HK-2 (cell line): Measurements from ENCODE around the gene TEF.
A peak's percentile ranks its signal among the peaks of the same experiment; 100 is the strongest.
"Not testable (repeated sequence)": the region's sequence is repeated elsewhere in the genome, so short reads cannot be mapped to it uniquely, and the experiment has no call there.

Source experiments
- DNase-seq: peaks from one replicate; pipeline ENCODE4 v3.0.0-alpha.2; 2018; ENCODE audit not compliant: unreplicated experiment

TEF gene

DNA sequence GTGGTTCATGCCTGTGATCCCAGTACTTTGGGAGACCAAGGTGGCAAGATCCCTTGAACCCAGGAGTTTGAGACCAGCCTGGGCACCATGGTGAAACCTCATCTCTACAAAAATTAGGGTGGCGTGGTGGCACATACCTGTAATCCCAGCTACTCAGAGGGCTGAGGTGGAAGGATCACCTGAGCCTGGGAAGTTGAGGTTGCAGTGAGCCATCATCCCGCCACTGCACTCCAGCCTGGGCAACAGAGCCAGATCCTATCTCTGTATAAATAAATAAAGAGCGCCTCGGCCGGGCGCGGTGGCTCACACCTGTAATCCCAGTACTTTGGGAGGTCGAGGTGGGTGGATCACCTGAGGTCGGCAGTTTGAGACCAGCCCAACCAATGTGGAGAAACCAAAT lies 37.0 kb downstream of the TEF start:
- DNase-seq, result no peak

DNA sequence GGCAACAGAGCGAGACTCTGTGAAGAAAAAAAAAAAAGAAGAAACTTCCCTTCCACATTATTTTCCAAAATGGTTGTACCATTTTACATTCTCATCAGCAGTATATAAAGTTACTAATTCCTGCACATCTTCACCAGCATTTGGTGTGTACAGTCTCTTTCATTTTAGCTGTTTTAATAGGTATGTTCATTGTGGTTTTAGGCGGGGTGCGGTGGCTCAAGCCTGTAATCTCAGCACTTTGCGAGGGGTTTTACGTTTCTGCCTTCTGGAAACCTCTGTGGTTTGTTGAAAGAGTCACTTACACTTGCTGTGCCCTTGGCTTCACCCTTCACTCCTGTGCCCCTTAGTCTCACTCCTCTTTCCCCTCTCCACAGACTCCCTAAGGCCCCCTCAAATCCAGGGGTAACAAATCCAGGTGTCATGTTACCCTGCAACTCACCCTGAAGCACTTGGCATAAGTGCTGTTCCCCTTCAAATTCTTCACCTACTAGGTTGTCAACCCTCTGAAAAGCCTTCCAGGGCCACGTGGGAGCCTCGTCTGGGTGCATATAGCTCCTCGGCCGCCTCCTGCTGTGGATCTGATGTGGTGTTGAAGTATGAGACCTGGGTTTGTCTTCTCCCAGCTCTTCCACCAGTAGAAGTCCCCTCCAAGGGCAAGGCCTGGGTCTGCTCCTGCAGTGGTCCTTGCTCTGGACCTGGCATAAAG lies 44.1 kb downstream of the TEF start:
- DNase-seq, result no peak

GRCh38 chr22:41429232-41429950 lies 47.6 kb downstream of the TEF start:
- DNase-seq, result no peak

- DNase-seq, result no peak
These were observed 48.2 kb downstream of the TEF start for GRCh38 chr22:41429951-41430332.

GRCh38 chr22:41431656-41432055 lies 49.9 kb downstream of the TEF start:
- DNase-seq, result no peak

DNA sequence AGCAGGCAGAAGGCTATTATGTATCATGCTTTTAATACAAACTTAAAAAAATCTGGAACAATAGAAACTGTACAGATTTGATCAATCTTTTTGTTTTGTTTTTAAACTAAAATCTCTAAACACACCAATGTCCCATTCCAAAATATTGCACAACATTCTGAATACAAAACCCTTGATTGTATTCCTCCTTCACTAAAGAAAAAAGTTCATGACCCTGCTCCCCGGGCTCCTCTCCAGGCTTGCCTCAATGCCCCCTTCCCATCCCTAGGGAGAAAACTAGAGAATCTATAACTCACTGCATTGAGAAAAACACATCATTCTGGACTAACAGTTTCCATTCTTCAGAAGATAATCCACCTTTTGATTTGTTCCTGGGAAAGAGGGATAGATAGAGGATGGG lies 51.7 kb downstream of the TEF start:
- DNase-seq, result not testable (repeated sequence)

DNA sequence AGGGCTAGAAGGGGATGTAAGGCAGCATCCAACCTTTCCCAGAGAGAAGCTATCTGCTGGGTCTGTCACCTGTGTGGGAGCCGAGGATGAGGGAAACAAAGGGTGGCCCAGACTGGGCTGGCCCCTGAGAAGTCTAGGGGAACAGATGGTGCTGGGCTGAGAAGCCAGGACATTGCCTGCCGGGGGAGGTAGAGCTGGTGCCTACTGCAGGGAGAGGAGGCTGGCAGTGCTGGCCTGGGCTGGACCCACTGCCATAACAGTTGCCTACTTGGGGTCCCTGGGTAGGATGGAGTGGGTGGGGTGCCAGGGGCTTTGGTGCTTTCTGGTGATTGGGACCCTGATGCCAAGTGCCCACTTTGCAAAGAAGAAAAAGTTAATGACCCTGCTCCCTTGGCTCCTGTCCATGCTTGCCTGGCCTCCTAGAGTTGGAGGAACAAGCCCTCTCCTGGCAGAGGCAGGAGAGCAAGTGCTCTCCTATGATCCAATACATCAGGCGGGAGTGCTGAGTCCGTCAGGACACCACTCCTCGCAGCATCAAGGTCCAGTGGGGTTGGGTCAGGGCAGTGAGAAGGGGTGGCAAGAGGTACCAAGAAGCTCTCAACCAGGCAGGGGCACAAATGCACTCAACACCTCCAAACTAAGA lies 52.7 kb downstream of the TEF start:
- not testable (repeated sequence) for DNase-seq

DNA sequence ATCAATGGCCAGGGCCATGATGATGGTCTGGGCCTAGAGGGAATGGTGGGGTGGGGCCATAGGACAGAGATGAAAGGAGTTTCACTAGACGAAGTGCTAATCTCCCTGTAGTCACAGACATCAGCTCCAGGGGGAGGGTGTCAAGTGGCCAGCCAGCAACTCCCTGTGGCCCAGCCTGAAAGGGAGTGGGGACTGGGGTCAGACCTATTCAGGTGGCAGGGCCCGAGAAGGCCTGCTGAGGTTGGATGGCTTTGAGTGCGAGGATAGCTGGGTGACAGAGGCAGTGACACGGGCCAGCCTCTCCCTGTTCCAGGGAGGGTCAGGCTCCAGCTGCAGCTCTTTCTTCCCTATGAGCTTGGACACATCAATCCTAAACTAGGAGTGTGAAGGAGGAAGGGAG lies 53.8 kb downstream of the TEF start:
- no peak for DNase-seq

DNA sequence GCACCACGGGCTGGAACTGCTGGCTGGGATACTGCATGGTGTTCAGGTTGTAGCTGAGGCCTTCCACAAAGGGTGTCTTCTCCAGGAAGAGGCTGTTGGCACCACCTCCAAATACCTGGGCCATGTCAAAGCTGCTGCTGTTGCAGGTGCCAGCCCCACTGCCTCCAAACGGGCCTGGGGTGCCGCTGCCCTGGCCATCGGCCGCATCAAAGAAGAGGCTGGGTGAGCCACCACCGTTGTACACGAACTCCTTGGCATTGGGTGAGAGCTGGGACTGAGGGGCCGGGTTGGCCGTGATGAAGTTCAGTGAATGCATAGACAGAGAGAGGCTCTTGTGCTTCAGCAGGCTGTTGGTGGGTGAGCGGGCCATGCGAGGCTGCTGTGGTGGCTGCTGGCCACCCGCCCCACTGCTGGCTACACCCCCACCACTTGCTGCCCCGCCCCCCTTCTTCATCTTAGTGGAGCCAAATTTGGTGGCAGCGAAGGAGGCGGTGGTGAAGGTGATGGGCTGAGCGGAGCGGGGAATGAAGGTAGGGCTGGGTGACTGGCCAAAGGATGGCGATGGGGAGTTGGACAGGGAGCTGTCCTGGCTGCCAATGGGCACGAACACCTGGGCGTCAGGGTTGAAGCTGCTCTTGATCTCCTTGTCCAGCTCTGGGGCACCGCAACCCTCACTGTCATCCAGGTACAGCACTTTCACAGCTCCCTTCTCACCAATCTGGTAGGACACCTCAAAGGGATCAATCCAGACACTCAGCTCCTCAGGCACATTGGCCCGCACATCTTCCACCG lies 54.8 kb downstream of the TEF start:
- DNase-seq, result no peak

GRCh38 chr22:41437198-41437597 lies 55.5 kb downstream of the TEF start:
- no peak for DNase-seq

- not testable (repeated sequence) for DNase-seq
These were observed 58.8 kb downstream of the TEF start for GRCh38 chr22:41440511-41440910.

- DNase-seq, result no peak
These were observed 60.6 kb downstream of the TEF start for GRCh38 chr22:41442240-41442792.

- DNase-seq, result peak; percentile 85
These were observed 62.8 kb downstream of the TEF start for GRCh38 chr22:41444360-41445128.

DNA sequence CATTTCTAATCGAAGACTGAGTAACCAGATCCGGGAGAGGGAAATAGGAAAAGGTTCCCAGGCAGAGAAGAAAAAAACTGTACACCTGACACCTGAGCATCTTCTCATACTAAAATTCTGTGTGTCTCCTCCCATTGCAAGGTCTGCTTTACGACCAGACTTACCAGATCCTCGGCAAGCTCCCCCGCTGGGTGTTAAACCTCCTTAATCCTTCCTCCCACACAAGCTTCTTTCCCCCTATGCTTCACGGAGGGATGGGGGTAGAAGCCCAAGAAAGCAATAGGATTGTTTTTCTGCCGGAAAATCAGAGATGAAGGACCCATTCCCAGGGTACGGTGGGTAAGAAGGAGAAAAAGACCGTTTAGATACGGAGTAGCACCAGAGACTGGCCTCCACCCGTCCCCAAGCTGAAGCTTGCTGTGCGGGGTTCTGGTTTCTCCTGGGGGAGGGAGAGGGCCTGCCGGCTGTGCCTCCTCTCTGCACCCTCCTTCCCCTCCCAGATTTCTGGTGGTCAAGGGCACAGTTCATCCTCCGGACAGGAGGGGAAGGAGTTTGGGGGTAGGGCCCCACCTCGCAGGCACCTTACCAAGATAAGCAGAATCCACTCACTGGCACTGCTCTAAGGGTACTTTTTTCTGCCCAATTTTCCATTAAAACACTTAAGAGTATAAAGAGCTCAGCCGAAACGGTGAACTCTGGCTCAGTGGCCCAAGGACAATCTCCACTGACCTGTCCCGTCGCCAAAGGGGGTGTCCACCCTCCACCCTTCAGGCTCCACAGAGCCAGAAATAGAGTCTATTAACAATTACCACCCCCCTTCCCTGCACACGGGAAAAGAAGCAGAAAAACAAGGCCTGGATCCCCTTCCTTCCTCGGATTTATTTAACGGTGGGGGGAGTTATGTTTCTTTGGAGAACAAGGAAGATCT lies 63.7 kb downstream of the TEF start:
- DNase-seq, result peak; percentile 16

GRCh38 chr22:41446057-41446501 lies 64.3 kb downstream of the TEF start:
- peak; percentile 15 for DNase-seq

DNA sequence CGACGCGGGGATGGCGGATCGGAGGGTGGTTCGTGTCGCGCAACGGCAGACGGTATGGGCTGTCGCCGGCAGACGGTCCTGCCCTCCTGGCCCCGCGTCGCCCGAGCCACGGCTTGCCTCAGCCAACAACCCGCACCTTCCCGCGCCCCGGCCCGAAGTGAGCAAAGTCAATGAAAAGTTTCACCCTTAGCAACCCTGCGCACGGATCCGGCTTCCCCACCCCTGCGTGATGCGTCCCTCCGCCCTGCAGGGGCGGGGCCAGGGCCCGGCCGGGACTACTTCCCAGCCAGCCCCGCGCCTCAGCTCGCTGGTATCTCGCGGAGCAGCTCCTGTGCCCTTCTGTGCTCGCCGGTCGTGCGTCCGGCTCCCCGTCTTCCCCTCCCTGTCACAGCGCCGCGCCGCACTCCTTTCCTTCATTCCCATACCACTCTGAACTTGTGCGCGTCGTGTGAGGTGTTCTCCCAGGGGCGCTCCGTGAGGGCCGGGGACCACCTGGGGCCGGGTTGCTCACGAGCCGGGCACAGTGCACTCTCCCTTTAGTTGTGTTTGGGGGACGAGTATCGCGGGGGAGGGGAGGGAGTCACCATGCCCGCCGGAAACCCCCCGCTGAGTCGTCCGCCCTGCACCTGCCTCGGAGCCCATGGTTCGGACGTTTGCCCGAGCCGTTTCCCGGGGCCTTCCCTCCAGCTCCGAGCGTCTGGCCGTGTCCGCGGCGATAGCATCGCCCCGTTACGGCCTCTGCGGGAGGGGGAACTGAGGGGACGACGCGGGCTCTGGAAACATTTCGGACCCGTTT lies 65.1 kb downstream of the TEF start, which contains the start of gene TOB2:
Gene TOB2 (minus strand): TSS at position 163 of the 796 bp plus-strand sequence. CDS start 9,456 bp downstream, outside the sequence.
- DNase-seq, result peak; percentile 91

DNA sequence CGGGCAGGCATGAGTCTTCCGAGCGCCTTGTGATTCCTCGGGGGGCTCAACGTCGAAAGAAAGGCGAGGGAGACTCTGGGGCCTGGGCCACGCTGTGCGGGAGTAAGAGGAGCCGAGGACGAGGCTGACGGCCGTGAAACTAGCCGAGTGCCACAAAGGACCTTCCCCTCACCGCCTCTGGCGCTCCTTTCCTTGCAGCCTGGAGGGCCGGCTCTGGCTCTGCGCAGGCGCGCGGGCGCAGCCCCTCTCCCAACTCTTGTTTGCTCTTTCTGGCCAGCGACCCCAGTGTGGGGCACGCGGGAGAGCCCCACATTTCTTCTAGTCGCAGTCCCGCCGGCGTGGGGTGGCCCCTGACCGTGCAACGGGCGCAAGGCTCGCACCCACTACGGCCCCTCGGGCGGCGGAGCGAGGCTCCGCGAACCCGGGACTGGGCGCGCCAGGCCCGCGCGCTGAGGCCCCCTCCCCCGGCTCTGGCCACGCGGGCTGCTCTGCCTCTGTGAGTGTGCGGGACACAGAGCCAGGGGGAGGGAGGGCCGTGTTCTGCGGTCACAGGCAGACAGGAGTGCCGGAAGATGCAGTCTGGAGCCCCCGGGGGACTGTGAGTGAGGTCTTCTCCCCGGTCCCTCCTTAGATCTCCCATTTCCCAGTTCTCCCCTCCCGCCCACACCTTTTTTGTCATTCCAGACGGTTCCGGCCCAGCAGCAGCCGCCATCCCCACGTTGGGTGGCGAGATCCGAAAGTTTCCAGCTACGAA lies 65.9 kb downstream of the TEF start:
- DNase-seq, result peak; percentile 66

GRCh38 chr22:41448189-41448808 lies 66.6 kb downstream of the TEF start:
- peak; percentile 94 for DNase-seq
